ENCODE results near the gene ACVR1B.

DNA sequence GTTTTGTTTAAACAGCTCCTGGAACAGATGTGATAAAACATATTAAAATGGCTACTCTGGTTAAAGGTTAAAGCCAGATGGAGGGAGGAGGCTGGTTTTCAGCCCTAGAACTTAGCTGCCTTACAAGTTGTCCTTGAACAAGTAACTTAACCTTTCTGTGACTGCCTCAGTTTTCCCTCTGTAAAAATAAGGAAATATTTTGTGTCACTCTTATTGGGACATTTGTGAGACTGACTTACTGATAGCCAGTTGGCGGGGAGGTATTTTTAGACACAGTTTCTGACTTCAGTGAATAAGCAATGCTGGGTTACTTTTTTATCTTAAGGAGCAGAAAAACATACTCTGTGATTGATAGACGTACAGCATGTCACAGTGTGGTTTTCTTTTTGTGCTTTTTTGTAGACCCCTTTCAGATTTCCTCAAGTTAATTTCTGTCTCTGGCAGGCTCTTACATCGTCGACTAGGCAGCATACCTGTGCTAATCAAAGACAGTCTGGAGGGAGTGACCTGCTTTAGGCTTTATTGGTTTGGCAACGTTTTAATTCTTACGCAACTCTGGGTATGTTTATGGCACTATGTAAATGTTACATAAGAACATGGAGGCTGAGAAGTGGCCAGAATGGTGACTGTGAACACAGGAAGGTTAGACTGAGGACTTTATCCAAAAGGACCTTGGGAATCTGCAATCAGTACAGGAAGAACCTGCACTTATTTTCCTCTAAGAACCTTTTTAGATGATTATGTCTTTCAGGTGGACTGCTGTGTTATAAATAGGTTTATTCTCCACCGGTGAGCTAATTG lies 3.3 kb downstream of the ACVR1B start:
- TF ChIP-seq, protein P1, sequence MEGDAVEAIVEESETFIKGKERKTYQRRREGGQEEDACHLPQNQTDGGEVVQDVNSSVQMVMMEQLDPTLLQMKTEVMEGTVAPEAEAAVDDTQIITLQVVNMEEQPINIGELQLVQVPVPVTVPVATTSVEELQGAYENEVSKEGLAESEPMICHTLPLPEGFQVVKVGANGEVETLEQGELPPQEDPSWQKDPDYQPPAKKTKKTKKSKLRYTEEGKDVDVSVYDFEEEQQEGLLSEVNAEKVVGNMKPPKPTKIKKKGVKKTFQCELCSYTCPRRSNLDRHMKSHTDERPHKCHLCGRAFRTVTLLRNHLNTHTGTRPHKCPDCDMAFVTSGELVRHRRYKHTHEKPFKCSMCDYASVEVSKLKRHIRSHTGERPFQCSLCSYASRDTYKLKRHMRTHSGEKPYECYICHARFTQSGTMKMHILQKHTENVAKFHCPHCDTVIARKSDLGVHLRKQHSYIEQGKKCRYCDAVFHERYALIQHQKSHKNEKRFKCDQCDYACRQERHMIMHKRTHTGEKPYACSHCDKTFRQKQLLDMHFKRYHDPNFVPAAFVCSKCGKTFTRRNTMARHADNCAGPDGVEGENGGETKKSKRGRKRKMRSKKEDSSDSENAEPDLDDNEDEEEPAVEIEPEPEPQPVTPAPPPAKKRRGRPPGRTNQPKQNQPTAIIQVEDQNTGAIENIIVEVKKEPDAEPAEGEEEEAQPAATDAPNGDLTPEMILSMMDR (IDR thresholded peaks at IDR 0.05) = no peak
- TF ChIP-seq POLR2A (IDR thresholded peaks at IDR 0.05) = peak; percentile 80 to 96

All from Peyer's patch (tissue), 4 donors.